ENCODE measurements around the gene PHACTR3. TPM values are rescaled to one million over a fixed set of nuclear protein-coding genes. Genes with fewer than 3 reads are reported as not detected.

Gene PHACTR3
- total RNA-seq, 1 experiment from 2014 or later: 10.0 TPM

DNA sequence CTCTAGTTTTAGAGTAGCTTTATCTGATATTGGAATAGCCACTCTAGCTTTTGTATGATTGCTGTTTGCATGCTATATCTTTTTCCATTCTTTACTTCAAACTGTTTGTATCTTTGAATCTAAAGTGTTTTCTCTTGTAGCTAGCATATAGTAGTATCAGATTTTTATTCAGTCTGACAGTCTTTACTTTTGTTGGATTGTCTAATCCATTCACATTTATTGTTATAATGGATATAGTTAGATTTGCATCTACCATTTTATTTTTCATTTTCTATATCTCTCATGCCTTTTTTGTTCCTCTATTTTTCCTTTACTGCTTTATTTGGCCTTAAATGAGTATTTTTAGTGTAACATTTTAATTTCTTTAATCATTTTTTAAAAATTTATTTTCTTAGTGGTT is 52.1 kb downstream of the PHACTR3 start:
- Mint-ChIP-seq H3K4me1 (ENCODE audit: low read depth, unreplicated experiment) (no peaks in the 10 kb centered on the region), H3K9me3 (ENCODE audit: low read depth, unreplicated experiment) (peaks cover 8% of the 10 kb centered on the region), H3K27me3 (ENCODE audit: unreplicated experiment) (peaks cover 34% of the 10 kb centered on the region), H3K4me3 (ENCODE audit: low read depth, unreplicated experiment) (no peak overlapping the region), H3K27ac (ENCODE audit: unreplicated experiment) (no peak overlapping the region), H3K36me3 (ENCODE audit: insufficient read depth, unreplicated experiment) (no peaks in the 10 kb centered on the region)
- intact Hi-C loops (cut with micrococcal nuclease; ENCODE audit: unreplicated experiment): no loop called here
- CTCF ChIA-PET: no interaction called here
- no peak for DNase-seq
- TF ChIP-seq, protein P1, sequence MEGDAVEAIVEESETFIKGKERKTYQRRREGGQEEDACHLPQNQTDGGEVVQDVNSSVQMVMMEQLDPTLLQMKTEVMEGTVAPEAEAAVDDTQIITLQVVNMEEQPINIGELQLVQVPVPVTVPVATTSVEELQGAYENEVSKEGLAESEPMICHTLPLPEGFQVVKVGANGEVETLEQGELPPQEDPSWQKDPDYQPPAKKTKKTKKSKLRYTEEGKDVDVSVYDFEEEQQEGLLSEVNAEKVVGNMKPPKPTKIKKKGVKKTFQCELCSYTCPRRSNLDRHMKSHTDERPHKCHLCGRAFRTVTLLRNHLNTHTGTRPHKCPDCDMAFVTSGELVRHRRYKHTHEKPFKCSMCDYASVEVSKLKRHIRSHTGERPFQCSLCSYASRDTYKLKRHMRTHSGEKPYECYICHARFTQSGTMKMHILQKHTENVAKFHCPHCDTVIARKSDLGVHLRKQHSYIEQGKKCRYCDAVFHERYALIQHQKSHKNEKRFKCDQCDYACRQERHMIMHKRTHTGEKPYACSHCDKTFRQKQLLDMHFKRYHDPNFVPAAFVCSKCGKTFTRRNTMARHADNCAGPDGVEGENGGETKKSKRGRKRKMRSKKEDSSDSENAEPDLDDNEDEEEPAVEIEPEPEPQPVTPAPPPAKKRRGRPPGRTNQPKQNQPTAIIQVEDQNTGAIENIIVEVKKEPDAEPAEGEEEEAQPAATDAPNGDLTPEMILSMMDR (IDR thresholded peaks at IDR 0.05; ENCODE audit: unreplicated experiment): no peak
- BruUV-seq (replicated peaks): no TSS peak

DNA sequence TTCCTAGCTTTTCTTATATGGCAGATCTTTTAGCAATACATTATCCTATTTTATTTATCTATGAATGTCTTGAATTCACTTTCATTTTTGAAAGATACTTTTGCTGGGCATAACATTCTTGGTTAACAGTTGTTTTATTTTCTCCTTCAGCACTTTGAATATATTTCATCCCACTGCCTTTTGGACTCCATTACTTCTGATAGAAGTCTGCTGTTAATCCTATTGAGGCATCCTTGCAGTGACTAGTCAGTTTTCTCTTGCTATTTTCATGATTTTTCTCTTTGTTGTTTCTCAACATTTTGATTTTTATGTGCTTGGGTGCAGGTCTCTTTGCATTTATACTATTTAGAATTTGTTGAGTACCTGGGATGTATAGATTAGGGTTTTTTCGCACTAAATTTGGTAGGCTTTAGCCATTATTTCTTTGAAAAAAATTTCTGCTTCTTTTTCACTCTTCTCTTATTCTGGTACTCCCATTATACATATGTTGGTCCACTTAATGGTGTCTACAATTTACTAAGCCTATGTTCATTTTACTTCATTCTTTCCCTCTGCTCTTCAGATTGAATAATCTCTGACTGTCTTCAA is 53.2 kb downstream of the PHACTR3 start:
- Mint-ChIP-seq H3K4me1 (ENCODE audit: low read depth, unreplicated experiment) (no peaks in the 10 kb centered on the region), H3K4me3 (ENCODE audit: low read depth, unreplicated experiment) (no peak overlapping the region), H3K27me3 (ENCODE audit: unreplicated experiment) (peaks cover 43% of the 10 kb centered on the region), H3K9me3 (ENCODE audit: low read depth, unreplicated experiment) (peaks cover 8% of the 10 kb centered on the region), H3K27ac (ENCODE audit: unreplicated experiment) (no peak overlapping the region), H3K36me3 (ENCODE audit: insufficient read depth, unreplicated experiment) (no peaks in the 10 kb centered on the region)
- TF ChIP-seq, protein P1 (IDR thresholded peaks at IDR 0.05; ENCODE audit: unreplicated experiment): no peak
- CTCF ChIA-PET: no interaction called here
- intact Hi-C loops (cut with micrococcal nuclease; ENCODE audit: unreplicated experiment): no loop called here
- BruUV-seq (replicated peaks): no TSS peak
- DNase-seq: no peak

DNA sequence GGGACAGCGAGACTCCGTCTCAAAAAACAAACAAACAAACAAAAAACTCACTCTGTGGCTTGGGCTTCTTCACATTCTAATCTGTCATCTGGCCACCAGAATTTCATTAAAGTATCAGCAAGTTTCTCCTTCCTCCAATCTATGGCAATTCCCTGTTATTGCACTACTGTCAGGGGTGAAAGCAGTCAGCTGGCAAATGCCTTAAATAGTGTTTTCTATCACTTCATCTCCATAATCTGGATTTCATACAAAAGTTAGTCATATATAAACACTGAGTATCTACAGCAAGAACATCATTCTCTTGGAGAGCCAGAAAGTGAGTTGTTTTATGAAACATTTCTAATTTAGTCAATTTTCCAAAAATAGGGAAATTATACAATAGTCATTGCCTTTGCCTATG is 56.1 kb downstream of the PHACTR3 start:
- no peaks in the 10 kb centered on the region for H3K36me3 Mint-ChIP-seq (ENCODE audit: insufficient read depth, unreplicated experiment)
- H3K27me3 Mint-ChIP-seq (ENCODE audit: unreplicated experiment): peaks cover 65% of the 10 kb centered on the region
- H3K27ac Mint-ChIP-seq (ENCODE audit: unreplicated experiment): no peak overlapping the region
- peaks cover 8% of the 10 kb centered on the region for H3K9me3 Mint-ChIP-seq (ENCODE audit: low read depth, unreplicated experiment)
- DNase-seq: no peak
- no peaks in the 10 kb centered on the region for H3K4me1 Mint-ChIP-seq (ENCODE audit: low read depth, unreplicated experiment)
- intact Hi-C loops (cut with micrococcal nuclease; ENCODE audit: unreplicated experiment): no loop called here
- BruUV-seq (replicated peaks): no TSS peak
- no peak overlapping the region for H3K4me3 Mint-ChIP-seq (ENCODE audit: low read depth, unreplicated experiment)
- TF ChIP-seq, protein P1 (IDR thresholded peaks at IDR 0.05; ENCODE audit: unreplicated experiment): no peak
- CTCF ChIA-PET: no interaction called here

DNA sequence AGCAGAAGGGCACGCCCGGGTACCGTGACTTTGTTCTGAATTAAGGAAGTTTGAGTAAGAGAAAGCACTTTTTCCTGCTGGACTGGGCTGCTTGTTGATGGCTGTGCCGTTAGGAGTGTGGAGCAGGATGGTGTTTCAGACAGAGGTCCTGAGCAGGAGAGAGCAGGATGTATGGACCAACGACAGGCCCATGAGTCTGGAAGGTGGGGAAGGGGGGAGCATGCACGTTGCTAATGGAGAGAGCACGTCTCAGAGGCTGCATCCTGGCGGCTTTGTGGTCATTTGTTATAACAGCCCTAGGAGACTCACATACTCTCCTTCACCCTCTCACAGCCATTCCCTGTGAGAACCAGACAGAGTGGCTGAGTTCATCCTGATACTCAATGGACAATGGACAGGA is 56.8 kb downstream of the PHACTR3 start:
- no peaks in the 10 kb centered on the region for H3K36me3 Mint-ChIP-seq (ENCODE audit: insufficient read depth, unreplicated experiment)
- peaks cover 8% of the 10 kb centered on the region for H3K9me3 Mint-ChIP-seq (ENCODE audit: low read depth, unreplicated experiment)
- H3K27me3 Mint-ChIP-seq (ENCODE audit: unreplicated experiment): peaks cover 65% of the 10 kb centered on the region

More for the DNA sequence above, 56.8 kb downstream of the PHACTR3 start:
- TF ChIP-seq, protein P1 (IDR thresholded peaks at IDR 0.05; ENCODE audit: unreplicated experiment): no peak
- CTCF ChIA-PET: no interaction called here
- intact Hi-C loops (cut with micrococcal nuclease; ENCODE audit: unreplicated experiment): no loop called here
- no peak overlapping the region for H3K27ac Mint-ChIP-seq (ENCODE audit: unreplicated experiment)
- H3K4me3 Mint-ChIP-seq (ENCODE audit: low read depth, unreplicated experiment): no peak overlapping the region
- BruUV-seq (replicated peaks): no TSS peak
- no peaks in the 10 kb centered on the region for H3K4me1 Mint-ChIP-seq (ENCODE audit: low read depth, unreplicated experiment)
- DNase-seq: no peak
